NCI-H748 (cell line): Measurements from ENCODE around the gene ARID1B.

Source experiments
- DNase-seq: peaks from one replicate; lab custom pipeline; 2025; ENCODE audit not compliant: unreplicated experiment; lab: John Stamatoyannopoulos, UW

ARID1B gene

GRCh38 chr6:157194643-157195042 lies 417.5 kb downstream of the ARID1B start:
- no peak for DNase-seq

- no peak for DNase-seq
Measured at GRCh38 chr6:157196391-157196790, 419.2 kb downstream of the ARID1B start.

GRCh38 chr6:157198425-157199279 lies 421.5 kb downstream of the ARID1B start:
- DNase-seq: peak; percentile 99

- no peak for DNase-seq
Measured at GRCh38 chr6:157200117-157200516, 422.9 kb downstream of the ARID1B start.

GRCh38 chr6:157200611-157201010 lies 423.4 kb downstream of the ARID1B start:
- DNase-seq: no peak

GRCh38 chr6:157201083-157201482 lies 423.9 kb downstream of the ARID1B start:
- DNase-seq: no peak

GRCh38 chr6:157203312-157203744 lies 426.1 kb downstream of the ARID1B start:
- DNase-seq: no peak

- DNase-seq: no peak
Measured at GRCh38 chr6:157203764-157204163, 426.6 kb downstream of the ARID1B start.

- no peak for DNase-seq
Measured at GRCh38 chr6:157205473-157206358, 428.5 kb downstream of the ARID1B start.

- no peak for DNase-seq
Measured at GRCh38 chr6:157206359-157206815, 429.2 kb downstream of the ARID1B start.

- no peak for DNase-seq
Measured at GRCh38 chr6:157207521-157208076, 430.4 kb downstream of the ARID1B start.

GRCh38 chr6:157209865-157210530 lies 432.8 kb downstream of the ARID1B start:
- no peak for DNase-seq

GRCh38 chr6:157210954-157211353 lies 433.8 kb downstream of the ARID1B start:
- no peak for DNase-seq

- DNase-seq: no peak
Measured at GRCh38 chr6:157211603-157212455, 434.7 kb downstream of the ARID1B start.

GRCh38 chr6:157213426-157213825 lies 436.2 kb downstream of the ARID1B start:
- no peak for DNase-seq

- no peak for DNase-seq
Measured at GRCh38 chr6:157213907-157214565, 436.9 kb downstream of the ARID1B start.

GRCh38 chr6:157215717-157216116 lies 438.5 kb downstream of the ARID1B start:
- DNase-seq: no peak

- no peak for DNase-seq
Measured at GRCh38 chr6:157216570-157216969, 439.4 kb downstream of the ARID1B start.

GRCh38 chr6:157217198-157217893 lies 440.2 kb downstream of the ARID1B start:
- DNase-seq: no peak
